ENCODE data around the gene ADAMTS6. TPM values are rescaled to one million over a fixed set of nuclear protein-coding genes. Genes with fewer than 3 reads are reported as not detected.
"Not testable (repeated sequence)": the region's sequence is repeated elsewhere in the genome, so short reads cannot be mapped to it uniquely, and the experiment has no call there.

The ADAMTS6 gene
- polyA plus RNA-seq, result 2.3 TPM
- long read RNA-seq, donor 1, result 0 reads
- long read RNA-seq, donor 2, result 0 reads
- long read RNA-seq, donor 3, result 0 reads
- long read RNA-seq, donor 4, result 0 reads
- long read RNA-seq, donor 5, result 0 reads
- long read RNA-seq, donor 6, partial matches to known transcripts, result 57 of 68 reads
- long read RNA-seq, donor 6, other reads (novel, unspliced or antisense), result 11 of 68 reads
- long read RNA-seq, donor 7, partial matches to known transcripts, result 0 of 1 reads
- long read RNA-seq, donor 7, other reads (novel, unspliced or antisense), result 0 of 1 reads
- long read RNA-seq, donor 8, result 0 reads
- long read RNA-seq, donor 9, result 0 reads
- long read RNA-seq, donor 10, result 0 reads
- long read RNA-seq, donor 11, result 0 reads

GRCh38 chr5:65481635-65482295 is at the start of gene ADAMTS6:
Gene ADAMTS6 (minus strand): TSS chr5:65481920. CDS start chr5:65473673, 8,247 bp downstream.
- Histone ChIP-seq H3K27me3 (ENCODE audit: control insufficient read depth, insufficient read depth, low read length) (no peaks in the 10 kb centered on the region), H3K36me3 (ENCODE audit: control insufficient read depth, insufficient read depth, low read length) (no peaks in the 10 kb centered on the region), H3K9me3 (ENCODE audit: control insufficient read depth, low read depth, low read length) (peaks cover 6% of the 10 kb centered on the region), H3K4me3 (ENCODE audit: low read length) (peak within 1 kb of the TSS; percentile 41), H3K4me1 (ENCODE audit: control insufficient read depth, insufficient read depth, low read length) (peaks cover 7% of the 10 kb centered on the region), H3K27ac (ENCODE audit: low read length) (peak within 1 kb of the TSS; percentile 72)
- 0% methylated on average over 2 of the region's 12 CpGs for WGBS (ENCODE audit: insufficient coverage, low lambda C conversion rate)
- DNase-seq, result peak; percentile 82 to 87

- Histone ChIP-seq H3K27me3 (ENCODE audit: control insufficient read depth, insufficient read depth, low read length) (no peaks in the 10 kb centered on the region), H3K27ac (ENCODE audit: low read length) (no peak overlapping the region), H3K4me3 (ENCODE audit: low read length) (no peak overlapping the region), H3K9me3 (ENCODE audit: control insufficient read depth, low read depth, low read length) (no peaks in the 10 kb centered on the region), H3K36me3 (ENCODE audit: control insufficient read depth, insufficient read depth, low read length) (no peaks in the 10 kb centered on the region), H3K4me1 (ENCODE audit: control insufficient read depth, insufficient read depth, low read length) (no peaks in the 10 kb centered on the region)
- WGBS (ENCODE audit: insufficient coverage, low lambda C conversion rate), result no CpG with 5 or more reads among the region's 1 CpG
- no peak for DNase-seq
Observed at GRCh38 chr5:65530904-65531303, 49.2 kb upstream of the ADAMTS6 start.

- Histone ChIP-seq H3K27ac (ENCODE audit: low read length) (no peak overlapping the region), H3K27me3 (ENCODE audit: control insufficient read depth, insufficient read depth, low read length) (no peaks in the 10 kb centered on the region), H3K4me3 (ENCODE audit: low read length) (no peak overlapping the region), H3K36me3 (ENCODE audit: control insufficient read depth, insufficient read depth, low read length) (no peaks in the 10 kb centered on the region), H3K4me1 (ENCODE audit: control insufficient read depth, insufficient read depth, low read length) (no peaks in the 10 kb centered on the region), H3K9me3 (ENCODE audit: control insufficient read depth, low read depth, low read length) (no peaks in the 10 kb centered on the region)
- DNase-seq, result no peak
- no CpG with 5 or more reads among the region's 3 CpGs for WGBS (ENCODE audit: insufficient coverage, low lambda C conversion rate)
Observed at GRCh38 chr5:65525726-65526125, 44.0 kb upstream of the ADAMTS6 start.

- DNase-seq, result no peak
- 100% methylated on average over 2 of the region's 6 CpGs for WGBS (ENCODE audit: insufficient coverage, low lambda C conversion rate)
- no peaks in the 10 kb centered on the region for H3K9me3 ChIP-seq (ENCODE audit: control insufficient read depth, low read depth, low read length)
Observed at GRCh38 chr5:65512170-65512937, 30.6 kb upstream of the ADAMTS6 start.

GRCh38 chr5:65508978-65509377 is 27.3 kb upstream of the ADAMTS6 start:
- WGBS (ENCODE audit: insufficient coverage, low lambda C conversion rate), result 100% methylated on average over 2 of the region's 2 CpGs
- Histone ChIP-seq H3K27ac (ENCODE audit: low read length) (no peak overlapping the region), H3K36me3 (ENCODE audit: control insufficient read depth, insufficient read depth, low read length) (no peaks in the 10 kb centered on the region), H3K27me3 (ENCODE audit: control insufficient read depth, insufficient read depth, low read length) (no peaks in the 10 kb centered on the region), H3K9me3 (ENCODE audit: control insufficient read depth, low read depth, low read length) (no peaks in the 10 kb centered on the region), H3K4me3 (ENCODE audit: low read length) (no peak overlapping the region), H3K4me1 (ENCODE audit: control insufficient read depth, insufficient read depth, low read length) (no peaks in the 10 kb centered on the region)
- DNase-seq, result no peak

More at GRCh38 chr5:65512170-65512937, 30.6 kb upstream of the ADAMTS6 start:
- no peaks in the 10 kb centered on the region for H3K4me1 ChIP-seq (ENCODE audit: control insufficient read depth, insufficient read depth, low read length)
- no peaks in the 10 kb centered on the region for H3K27me3 ChIP-seq (ENCODE audit: control insufficient read depth, insufficient read depth, low read length)
- no peaks in the 10 kb centered on the region for H3K36me3 ChIP-seq (ENCODE audit: control insufficient read depth, insufficient read depth, low read length)
- no peak overlapping the region for H3K4me3 ChIP-seq (ENCODE audit: low read length)
- H3K27ac ChIP-seq (ENCODE audit: low read length), result no peak overlapping the region

GRCh38 chr5:65506961-65507360 is 25.2 kb upstream of the ADAMTS6 start:
- 69% methylated on average over 2 of the region's 3 CpGs for WGBS (ENCODE audit: insufficient coverage, low lambda C conversion rate)
- H3K4me1 ChIP-seq (ENCODE audit: control insufficient read depth, insufficient read depth, low read length), result no peaks in the 10 kb centered on the region
- no peaks in the 10 kb centered on the region for H3K9me3 ChIP-seq (ENCODE audit: control insufficient read depth, low read depth, low read length)
- H3K27me3 ChIP-seq (ENCODE audit: control insufficient read depth, insufficient read depth, low read length), result no peaks in the 10 kb centered on the region
- no peak overlapping the region for H3K4me3 ChIP-seq (ENCODE audit: low read length)
- no peak for DNase-seq
- H3K27ac ChIP-seq (ENCODE audit: low read length), result no peak overlapping the region
- H3K36me3 ChIP-seq (ENCODE audit: control insufficient read depth, insufficient read depth, low read length), result no peaks in the 10 kb centered on the region

GRCh38 chr5:65489119-65489518 is 7.4 kb upstream of the ADAMTS6 start:
- WGBS (ENCODE audit: insufficient coverage, low lambda C conversion rate), result 100% methylated on average over 1 of the region's 4 CpGs
- no peak overlapping the region for H3K27ac ChIP-seq (ENCODE audit: low read length)

GRCh38 chr5:65488038-65488687 is 6.4 kb upstream of the ADAMTS6 start:
- H3K4me3 ChIP-seq (ENCODE audit: low read length); H3K4me1 ChIP-seq (ENCODE audit: control insufficient read depth, insufficient read depth, low read length); DNase-seq; H3K27ac ChIP-seq (ENCODE audit: low read length); H3K27me3 ChIP-seq (ENCODE audit: control insufficient read depth, insufficient read depth, low read length); H3K9me3 ChIP-seq (ENCODE audit: control insufficient read depth, low read depth, low read length); H3K36me3 ChIP-seq (ENCODE audit: control insufficient read depth, insufficient read depth, low read length): not testable (repeated sequence)
- no CpG with 5 or more reads among the region's 7 CpGs for WGBS (ENCODE audit: insufficient coverage, low lambda C conversion rate)

More at GRCh38 chr5:65489119-65489518, 7.4 kb upstream of the ADAMTS6 start:
- no peaks in the 10 kb centered on the region for H3K4me1 ChIP-seq (ENCODE audit: control insufficient read depth, insufficient read depth, low read length)
- no peaks in the 10 kb centered on the region for H3K27me3 ChIP-seq (ENCODE audit: control insufficient read depth, insufficient read depth, low read length)
- H3K4me3 ChIP-seq (ENCODE audit: low read length), result no peak overlapping the region
- H3K36me3 ChIP-seq (ENCODE audit: control insufficient read depth, insufficient read depth, low read length), result no peaks in the 10 kb centered on the region
- no peak for DNase-seq
- peaks cover 6% of the 10 kb centered on the region for H3K9me3 ChIP-seq (ENCODE audit: control insufficient read depth, low read depth, low read length)

GRCh38 chr5:65486803-65487202 is 5.1 kb upstream of the ADAMTS6 start:
- not testable (repeated sequence) for H3K4me1 ChIP-seq (ENCODE audit: control insufficient read depth, insufficient read depth, low read length); H3K36me3 ChIP-seq (ENCODE audit: control insufficient read depth, insufficient read depth, low read length); H3K27me3 ChIP-seq (ENCODE audit: control insufficient read depth, insufficient read depth, low read length); H3K27ac ChIP-seq (ENCODE audit: low read length); H3K9me3 ChIP-seq (ENCODE audit: control insufficient read depth, low read depth, low read length); H3K4me3 ChIP-seq (ENCODE audit: low read length); DNase-seq
- 60% methylated on average over 1 of the region's 2 CpGs for WGBS (ENCODE audit: insufficient coverage, low lambda C conversion rate)

- peaks cover 6% of the 10 kb centered on the region for H3K9me3 ChIP-seq (ENCODE audit: control insufficient read depth, low read depth, low read length)
Observed at GRCh38 chr5:65485405-65485804, 3.7 kb upstream of the ADAMTS6 start.

More at GRCh38 chr5:65485405-65485804, 3.7 kb upstream of the ADAMTS6 start:
- Histone ChIP-seq H3K27ac (ENCODE audit: low read length) (no peak overlapping the region), H3K27me3 (ENCODE audit: control insufficient read depth, insufficient read depth, low read length) (no peaks in the 10 kb centered on the region), H3K36me3 (ENCODE audit: control insufficient read depth, insufficient read depth, low read length) (no peaks in the 10 kb centered on the region), H3K4me1 (ENCODE audit: control insufficient read depth, insufficient read depth, low read length) (peaks cover 3% of the 10 kb centered on the region), H3K4me3 (ENCODE audit: low read length) (no peak overlapping the region)
- no peak for DNase-seq
- WGBS (ENCODE audit: insufficient coverage, low lambda C conversion rate), result no CpG with 5 or more reads among the region's 28 CpGs
